ENCODE measurements around the gene CHERP.
"Not testable (repeated sequence)": the region's sequence is repeated elsewhere in the genome, so short reads cannot be mapped to it uniquely, and the experiment has no call there.

DNA sequence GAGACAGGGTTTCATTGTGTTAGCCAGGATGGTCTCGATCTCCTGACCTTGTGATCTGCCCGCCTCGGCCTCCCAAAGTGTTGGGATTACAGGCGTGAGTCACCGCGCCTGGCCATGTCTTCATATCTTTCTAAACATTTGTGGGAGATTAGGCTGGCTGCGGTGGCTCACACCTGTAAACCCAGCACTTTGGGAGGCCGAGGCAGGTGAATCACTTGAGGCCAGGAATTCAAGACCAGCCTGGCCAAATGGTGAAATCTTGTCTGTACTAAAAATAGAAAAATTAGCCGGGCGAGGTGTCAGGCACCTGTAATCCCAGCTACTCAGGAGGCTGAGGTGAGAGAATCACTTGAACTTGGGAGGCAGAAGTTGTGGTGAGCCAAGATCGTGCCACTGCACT lies 36.1 kb downstream of the CHERP start:
- TF ChIP-seq CTCF (IDR thresholded peaks at IDR 0.05; ENCODE audit: control extremely low read depth in 1 of 3, insufficient read depth in 1 of 3, low read depth in 1 of 3, low read length in 3 of 3); MAX (IDR thresholded peaks at IDR 0.05); KDM1A (IDR thresholded peaks at IDR 0.05; ENCODE audit: borderline replicate concordance, low read length): not testable (repeated sequence)

All from H1 (cell line).